Heart left ventricle (tissue), 13 donors: ENCODE data around the gene FAM240A.

Source experiments
- CTCF ChIP-seq, 12 donors: fragments of 200-600 bp; sonication (generic) in 4 of 12; IDR thresholded peaks; one replicate each; pipeline versions ENCODE4 v1.5.0 to v1.8.0; 2018 to 2022; ENCODE audit warnings: antibody characterized with exemption in 12 of 12, mild to moderate bottlenecking in 5 of 12
- POLR2A ChIP-seq, 2 donors: fragments of 450-650 bp; IDR thresholded peaks; one replicate each; pipeline ENCODE4 v1.6.1; 2017; ENCODE audit warnings: antibody characterized with exemption in 2 of 2, mild to moderate bottlenecking in 2 of 2, moderate library complexity in 2 of 2
- donor health status: ischemic (EF 13 %, LVEDD 7.1; RV severe dilation, severe dysfunction).
- donor health status: DM: no; HTN: yes; CAD: no.
- donor health status: DM: no; HTN: no; CAD: no.
- donor health status: ischemic (EF 25% LVEDD 6.9; RV normal size, moderate dysfunction).
- donor health status: ischemic (EF 25% LVEDD 5.7; RV mildly dilated, moderate dysfunction).
- donor health status: ischemic (EF 35%, LVEDD 5.7; RV mildly dilated, moderate dysfunction).
- donor health status: nonischemic (EF 11% LVEDD 7.7; RV severe dilation, severe dysfunction).
- donor health status: DM: yes; HTN: yes; CAD: no.
- donor health status: PGD.
- donor health status: ischemic (EF 29% LVEDD 5.4; RV normal size, mild dysfunction).
- donor health status: nonischemic (EF 23%, LVEDD 6.1; RV moderate dilation, normal function).

DNA sequence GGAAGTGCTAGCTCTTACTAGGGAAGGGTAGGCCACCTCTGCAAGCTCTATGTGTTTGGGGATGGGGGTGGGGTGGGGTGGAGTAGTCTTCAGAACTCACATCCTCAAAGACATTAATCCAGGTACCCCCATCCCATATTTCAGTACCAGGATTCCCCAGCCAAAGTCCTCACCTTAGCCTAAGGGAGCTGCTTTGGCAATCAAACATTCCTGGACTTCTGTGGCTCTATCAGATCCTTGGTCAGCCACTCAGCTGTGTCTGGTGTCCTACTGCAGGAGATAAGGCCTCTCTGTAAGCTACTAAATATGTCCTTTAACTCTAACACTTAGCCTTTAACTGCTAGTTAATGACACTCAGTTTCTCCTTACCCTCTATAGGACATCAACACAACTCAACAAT is 26.9 kb downstream of the FAM240A start:
- no peak for TF ChIP-seq CTCF (IDR thresholded peaks at IDR 0.05)
- no peak for TF ChIP-seq POLR2A (IDR thresholded peaks at IDR 0.05)
